Measurements from ENCODE around the gene SYTL3. TPM values are rescaled to one million over a fixed set of nuclear protein-coding genes. Genes with fewer than 3 reads are reported as not detected.

Gene SYTL3
- total and polyA plus RNA-seq, 9 of the 15 experiments (the other 6 are each of a cell fraction or from before 2014, with no cell fraction given) = 0.04 to 0.46 (median 0.17) TPM; not detected in 1

DNA sequence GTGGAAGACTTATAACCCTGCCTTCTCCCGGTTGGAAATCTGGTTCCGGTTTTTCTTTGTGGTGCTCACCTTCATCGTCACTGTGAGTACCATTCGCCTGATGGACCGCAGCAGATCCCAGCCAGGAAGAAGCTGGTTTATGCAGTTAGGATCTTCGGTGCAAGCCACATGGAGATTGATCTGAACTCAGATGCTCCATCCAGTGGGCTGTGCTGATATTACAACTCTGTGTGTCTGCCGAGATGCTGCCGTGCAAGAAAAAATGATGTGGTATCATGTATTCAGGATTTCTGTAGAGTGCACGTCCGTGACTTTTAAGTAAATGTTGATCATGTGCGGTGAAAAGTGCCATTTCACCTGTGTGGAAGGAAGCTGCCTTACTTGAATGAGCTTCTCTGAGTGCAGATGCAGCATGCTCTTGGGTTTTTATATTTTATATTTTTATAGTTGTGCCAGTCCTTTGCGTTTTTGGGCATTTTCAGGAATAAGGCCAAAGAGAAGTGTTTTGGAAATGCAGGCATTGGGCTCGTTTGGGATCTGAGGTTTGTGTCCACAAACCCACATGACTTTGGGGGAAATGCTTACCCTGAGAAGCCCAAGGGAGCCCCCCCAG lies 44.5 kb upstream of the SYTL3 start (continued):
- TF ChIP-seq ZNF311 (CRISPR knock-in tag; IDR thresholded peaks at IDR 0.05) (no peak), EP400 (IDR thresholded peaks at IDR 0.05) (no peak), KLF10 (CRISPR knock-in tag; IDR thresholded peaks at IDR 0.05) (no peak), SMC3 (conservative IDR thresholded peaks at IDR 0.05; ENCODE audit: insufficient read depth, low read depth, low read length) (peak; percentile 64), FOXA3 (CRISPR knock-in tag; conservative IDR thresholded peaks at IDR 0.05 in 1 of 2, IDR thresholded peaks at IDR 0.05 in 1 of 2) (no peak), NR2C1 (IDR thresholded peaks at IDR 0.05) (no peak), NR2C1 (tag; IDR thresholded peaks at IDR 0.05) (no peak), BDP1 (IDR thresholded peaks at IDR 0.05; ENCODE audit: insufficient read depth, insufficient read length) (no peak), XRCC3 (IDR thresholded peaks at IDR 0.05) (no peak), NONO (IDR thresholded peaks at IDR 0.05; ENCODE audit: low read depth in 2 of 2, low read length in 1 of 2) (no peak), MYC (IDR thresholded peaks at IDR 0.05; ENCODE audit: low read depth, low read length) (peak; percentile 50; the same call in 1 of the 2 replicates), MYC (CRISPR knock-in tag; IDR thresholded peaks at IDR 0.05; ENCODE audit: borderline replicate concordance, low read depth) (no peak), JUND (IDR thresholded peaks at IDR 0.05; ENCODE audit: borderline replicate concordance, low read depth, low read length) (0 out of 2 replicates have a peak, but pooled peaks have one; percentile 10), JUND (tag; IDR thresholded peaks at IDR 0.05; ENCODE audit: borderline replicate concordance, low read depth, low read length) (no peak), EP300 (IDR thresholded peaks at IDR 0.05; ENCODE audit: low read length) (no peak)
- TF ChIP-seq, protein P1, sequence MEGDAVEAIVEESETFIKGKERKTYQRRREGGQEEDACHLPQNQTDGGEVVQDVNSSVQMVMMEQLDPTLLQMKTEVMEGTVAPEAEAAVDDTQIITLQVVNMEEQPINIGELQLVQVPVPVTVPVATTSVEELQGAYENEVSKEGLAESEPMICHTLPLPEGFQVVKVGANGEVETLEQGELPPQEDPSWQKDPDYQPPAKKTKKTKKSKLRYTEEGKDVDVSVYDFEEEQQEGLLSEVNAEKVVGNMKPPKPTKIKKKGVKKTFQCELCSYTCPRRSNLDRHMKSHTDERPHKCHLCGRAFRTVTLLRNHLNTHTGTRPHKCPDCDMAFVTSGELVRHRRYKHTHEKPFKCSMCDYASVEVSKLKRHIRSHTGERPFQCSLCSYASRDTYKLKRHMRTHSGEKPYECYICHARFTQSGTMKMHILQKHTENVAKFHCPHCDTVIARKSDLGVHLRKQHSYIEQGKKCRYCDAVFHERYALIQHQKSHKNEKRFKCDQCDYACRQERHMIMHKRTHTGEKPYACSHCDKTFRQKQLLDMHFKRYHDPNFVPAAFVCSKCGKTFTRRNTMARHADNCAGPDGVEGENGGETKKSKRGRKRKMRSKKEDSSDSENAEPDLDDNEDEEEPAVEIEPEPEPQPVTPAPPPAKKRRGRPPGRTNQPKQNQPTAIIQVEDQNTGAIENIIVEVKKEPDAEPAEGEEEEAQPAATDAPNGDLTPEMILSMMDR (IDR thresholded peaks at IDR 0.05 in 2 of 3, conservative IDR thresholded peaks at IDR 0.05 in 1 of 3; ENCODE audit: insufficient read depth in 2 of 3, low read depth in 1 of 3, low read length in 3 of 3) = peak; percentile 65 to 75 (median 71)
- TF ChIP-seq, protein P2, sequence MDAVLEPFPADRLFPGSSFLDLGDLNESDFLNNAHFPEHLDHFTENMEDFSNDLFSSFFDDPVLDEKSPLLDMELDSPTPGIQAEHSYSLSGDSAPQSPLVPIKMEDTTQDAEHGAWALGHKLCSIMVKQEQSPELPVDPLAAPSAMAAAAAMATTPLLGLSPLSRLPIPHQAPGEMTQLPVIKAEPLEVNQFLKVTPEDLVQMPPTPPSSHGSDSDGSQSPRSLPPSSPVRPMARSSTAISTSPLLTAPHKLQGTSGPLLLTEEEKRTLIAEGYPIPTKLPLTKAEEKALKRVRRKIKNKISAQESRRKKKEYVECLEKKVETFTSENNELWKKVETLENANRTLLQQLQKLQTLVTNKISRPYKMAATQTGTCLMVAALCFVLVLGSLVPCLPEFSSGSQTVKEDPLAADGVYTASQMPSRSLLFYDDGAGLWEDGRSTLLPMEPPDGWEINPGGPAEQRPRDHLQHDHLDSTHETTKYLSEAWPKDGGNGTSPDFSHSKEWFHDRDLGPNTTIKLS (IDR thresholded peaks at IDR 0.05; ENCODE audit: borderline replicate concordance, low read depth) = no peak
- TF ChIP-seq, protein P3, sequence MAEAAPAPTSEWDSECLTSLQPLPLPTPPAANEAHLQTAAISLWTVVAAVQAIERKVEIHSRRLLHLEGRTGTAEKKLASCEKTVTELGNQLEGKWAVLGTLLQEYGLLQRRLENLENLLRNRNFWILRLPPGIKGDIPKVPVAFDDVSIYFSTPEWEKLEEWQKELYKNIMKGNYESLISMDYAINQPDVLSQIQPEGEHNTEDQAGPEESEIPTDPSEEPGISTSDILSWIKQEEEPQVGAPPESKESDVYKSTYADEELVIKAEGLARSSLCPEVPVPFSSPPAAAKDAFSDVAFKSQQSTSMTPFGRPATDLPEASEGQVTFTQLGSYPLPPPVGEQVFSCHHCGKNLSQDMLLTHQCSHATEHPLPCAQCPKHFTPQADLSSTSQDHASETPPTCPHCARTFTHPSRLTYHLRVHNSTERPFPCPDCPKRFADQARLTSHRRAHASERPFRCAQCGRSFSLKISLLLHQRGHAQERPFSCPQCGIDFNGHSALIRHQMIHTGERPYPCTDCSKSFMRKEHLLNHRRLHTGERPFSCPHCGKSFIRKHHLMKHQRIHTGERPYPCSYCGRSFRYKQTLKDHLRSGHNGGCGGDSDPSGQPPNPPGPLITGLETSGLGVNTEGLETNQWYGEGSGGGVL (CRISPR knock-in tag; IDR thresholded peaks at IDR 0.05) = no peak
- TF ChIP-seq, protein P4, sequence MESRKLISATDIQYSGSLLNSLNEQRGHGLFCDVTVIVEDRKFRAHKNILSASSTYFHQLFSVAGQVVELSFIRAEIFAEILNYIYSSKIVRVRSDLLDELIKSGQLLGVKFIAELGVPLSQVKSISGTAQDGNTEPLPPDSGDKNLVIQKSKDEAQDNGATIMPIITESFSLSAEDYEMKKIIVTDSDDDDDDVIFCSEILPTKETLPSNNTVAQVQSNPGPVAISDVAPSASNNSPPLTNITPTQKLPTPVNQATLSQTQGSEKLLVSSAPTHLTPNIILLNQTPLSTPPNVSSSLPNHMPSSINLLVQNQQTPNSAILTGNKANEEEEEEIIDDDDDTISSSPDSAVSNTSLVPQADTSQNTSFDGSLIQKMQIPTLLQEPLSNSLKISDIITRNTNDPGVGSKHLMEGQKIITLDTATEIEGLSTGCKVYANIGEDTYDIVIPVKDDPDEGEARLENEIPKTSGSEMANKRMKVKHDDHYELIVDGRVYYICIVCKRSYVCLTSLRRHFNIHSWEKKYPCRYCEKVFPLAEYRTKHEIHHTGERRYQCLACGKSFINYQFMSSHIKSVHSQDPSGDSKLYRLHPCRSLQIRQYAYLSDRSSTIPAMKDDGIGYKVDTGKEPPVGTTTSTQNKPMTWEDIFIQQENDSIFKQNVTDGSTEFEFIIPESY (CRISPR knock-in tag; IDR thresholded peaks at IDR 0.05) = no peak
- TF ChIP-seq, protein P5, sequence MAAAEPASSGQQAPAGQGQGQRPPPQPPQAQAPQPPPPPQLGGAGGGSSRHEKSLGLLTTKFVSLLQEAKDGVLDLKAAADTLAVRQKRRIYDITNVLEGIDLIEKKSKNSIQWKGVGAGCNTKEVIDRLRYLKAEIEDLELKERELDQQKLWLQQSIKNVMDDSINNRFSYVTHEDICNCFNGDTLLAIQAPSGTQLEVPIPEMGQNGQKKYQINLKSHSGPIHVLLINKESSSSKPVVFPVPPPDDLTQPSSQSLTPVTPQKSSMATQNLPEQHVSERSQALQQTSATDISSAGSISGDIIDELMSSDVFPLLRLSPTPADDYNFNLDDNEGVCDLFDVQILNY (CRISPR knock-in tag; IDR thresholded peaks at IDR 0.05) = no peak

All from K562 (cell line).